HG03571 (cell line): ENCODE data around the gene FMNL3.
"Not testable (repeated sequence)": the region's sequence is repeated elsewhere in the genome, so short reads cannot be mapped to it uniquely, and the experiment has no call there.

ENCODE experiments used
- ATAC-seq: cut with Tn5 transposase; IDR thresholded peaks from one replicate; pipeline ENCODE4 v1.9.1; 2021; ENCODE audit not compliant: unreplicated experiment

Gene FMNL3

GRCh38 chr12:49707128-49707811, at the start of gene FMNL3:
Gene FMNL3 (minus strand): TSS chr12:49707405. CDS start chr12:49707180, 225 bp downstream.
- peak; percentile 77 for ATAC-seq

- no peak for ATAC-seq
These were observed 43.8 kb upstream of the FMNL3 start for GRCh38 chr12:49750996-49751393.

- ATAC-seq: no peak
These were observed 43.1 kb upstream of the FMNL3 start for GRCh38 chr12:49750027-49750995.

GRCh38 chr12:49748800-49749199, 41.6 kb upstream of the FMNL3 start:
- ATAC-seq: no peak

- no peak for ATAC-seq
These were observed 41.1 kb upstream of the FMNL3 start for GRCh38 chr12:49748306-49748705.

GRCh38 chr12:49744363-49744885, 37.2 kb upstream of the FMNL3 start:
- no peak for ATAC-seq

- peak; percentile 69 for ATAC-seq
These were observed 34.8 kb upstream of the FMNL3 start for GRCh38 chr12:49741882-49742620.

- ATAC-seq: peak; percentile 93
These were observed 34.0 kb upstream of the FMNL3 start, which contains the start of gene TMBIM6 for GRCh38 chr12:49740930-49741881. Gene TMBIM6 (plus strand): TSS chr12:49741557. CDS start chr12:49752494, 10,937 bp downstream.

- not testable (repeated sequence) for ATAC-seq
These were observed 33.1 kb upstream of the FMNL3 start for GRCh38 chr12:49740277-49740676.

- not testable (repeated sequence) for ATAC-seq
These were observed 31.5 kb upstream of the FMNL3 start for GRCh38 chr12:49738721-49739120.

- ATAC-seq: not testable (repeated sequence)
These were observed 27.7 kb upstream of the FMNL3 start for GRCh38 chr12:49734900-49735299.

- no peak for ATAC-seq
These were observed 26.2 kb upstream of the FMNL3 start for GRCh38 chr12:49733219-49734017.

GRCh38 chr12:49730568-49731101, 23.4 kb upstream of the FMNL3 start:
- ATAC-seq: no peak

- no peak for ATAC-seq
These were observed 22.8 kb upstream of the FMNL3 start for GRCh38 chr12:49730050-49730449.

GRCh38 chr12:49728446-49728845, 21.2 kb upstream of the FMNL3 start:
- no peak for ATAC-seq

GRCh38 chr12:49721355-49721754, 14.2 kb upstream of the FMNL3 start:
- not testable (repeated sequence) for ATAC-seq

GRCh38 chr12:49720214-49720613, 13.0 kb upstream of the FMNL3 start:
- no peak for ATAC-seq

- ATAC-seq: not testable (repeated sequence)
These were observed 10.6 kb upstream of the FMNL3 start for GRCh38 chr12:49717800-49718199.

GRCh38 chr12:49716553-49716952, 9.3 kb upstream of the FMNL3 start:
- no peak for ATAC-seq
